ENCODE measurements around the gene CATSPERD.

DNA sequence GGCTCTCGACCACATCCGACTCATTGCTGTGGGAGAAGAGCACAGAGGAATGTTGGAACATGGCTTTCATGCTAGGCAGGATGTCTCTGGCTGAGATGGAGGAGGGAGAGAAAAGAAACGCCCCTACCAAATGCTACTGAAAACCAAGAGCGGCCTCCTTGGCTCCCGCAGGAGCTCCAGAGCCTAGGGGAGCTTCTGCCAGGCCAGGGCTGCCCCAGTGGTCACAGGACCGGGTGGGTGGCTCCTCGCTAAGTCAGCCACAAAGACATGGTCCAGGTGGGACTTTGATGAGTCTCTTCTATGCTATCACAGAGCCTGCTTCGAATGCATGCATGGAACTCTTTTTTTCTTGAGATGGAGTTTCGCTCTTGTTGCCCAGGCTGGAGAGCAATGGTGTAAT lies 7.2 kb upstream of the CATSPERD start:
- TF ChIP-seq, protein P1, sequence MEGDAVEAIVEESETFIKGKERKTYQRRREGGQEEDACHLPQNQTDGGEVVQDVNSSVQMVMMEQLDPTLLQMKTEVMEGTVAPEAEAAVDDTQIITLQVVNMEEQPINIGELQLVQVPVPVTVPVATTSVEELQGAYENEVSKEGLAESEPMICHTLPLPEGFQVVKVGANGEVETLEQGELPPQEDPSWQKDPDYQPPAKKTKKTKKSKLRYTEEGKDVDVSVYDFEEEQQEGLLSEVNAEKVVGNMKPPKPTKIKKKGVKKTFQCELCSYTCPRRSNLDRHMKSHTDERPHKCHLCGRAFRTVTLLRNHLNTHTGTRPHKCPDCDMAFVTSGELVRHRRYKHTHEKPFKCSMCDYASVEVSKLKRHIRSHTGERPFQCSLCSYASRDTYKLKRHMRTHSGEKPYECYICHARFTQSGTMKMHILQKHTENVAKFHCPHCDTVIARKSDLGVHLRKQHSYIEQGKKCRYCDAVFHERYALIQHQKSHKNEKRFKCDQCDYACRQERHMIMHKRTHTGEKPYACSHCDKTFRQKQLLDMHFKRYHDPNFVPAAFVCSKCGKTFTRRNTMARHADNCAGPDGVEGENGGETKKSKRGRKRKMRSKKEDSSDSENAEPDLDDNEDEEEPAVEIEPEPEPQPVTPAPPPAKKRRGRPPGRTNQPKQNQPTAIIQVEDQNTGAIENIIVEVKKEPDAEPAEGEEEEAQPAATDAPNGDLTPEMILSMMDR (conservative IDR thresholded peaks at IDR 0.05; ENCODE audit: low read depth, low read length): no peak
- no peak for TF ChIP-seq EZH2 (IDR thresholded peaks at IDR 0.05; ENCODE audit: low read length, unreplicated experiment)
